ENCODE results near the gene RARA. TPM values are rescaled to one million over a fixed set of nuclear protein-coding genes. Genes with fewer than 3 reads are reported as not detected.

Gene RARA
- total RNA-seq, 6 donors from 2014 or later, result 45.7 to 95.6 (median 85.9) TPM

- TF ChIP-seq EP300 (IDR thresholded peaks at IDR 0.05), result no peak
- no peak for TF ChIP-seq POLR2AphosphoS5 (IDR thresholded peaks at IDR 0.05)
- TF ChIP-seq CTCF (IDR thresholded peaks at IDR 0.05), result peak in 1 of 6 experiments; percentile 11
- Histone ChIP-seq H3K9me3 (no peaks in the 10 kb centered on the region), H3K4me1 (peaks cover 15 to 39% (median 25%) of the 10 kb centered on the region in 4 donors), H3K36me3 (no peaks in the 10 kb centered on the region), H3K4me3 (peak overlapping the region; percentile 19 to 75 (median 66)), H3K27ac (peak overlapping the region in 3 of 4 donors; percentile 40 to 76 (median 57)), H3K27me3 (no peaks in the 10 kb centered on the region)
- DNase-seq (peak in 1 of 2 donors; percentile 90), ATAC-seq (ENCODE audit: low FRiP score in 2 of 2) (peak in 1 of 2 donors; percentile 30)
- 5% methylated on average over 51 of the region's 91 CpGs; no CpG with 5 or more reads in 1 of the 2 donors for WGBS, 2 donors
Measured at GRCh38 chr17:40363111-40363827, 54.3 kb downstream of the RARA start.

GRCh38 chr17:40364121-40364861, 55.3 kb downstream of the RARA start, which contains the start of gene GJD3:
GJD3 (minus strand) TSS chr17:40364737; CDS start chr17:40363815, 922 bp downstream.
- Histone ChIP-seq H3K4me1 (peaks cover 8 to 29% (median 19%) of the 10 kb centered on the region in 4 donors), H3K4me3 (peak within 1 kb of the TSS; percentile 19 to 75 (median 66)), H3K27me3 (no peaks in the 10 kb centered on the region), H3K36me3 (no peaks in the 10 kb centered on the region), H3K9me3 (no peaks in the 10 kb centered on the region), H3K27ac (peak within 1 kb of the TSS; percentile 36 to 76 (median 52))
- ATAC-seq (ENCODE audit: low FRiP score in 2 of 2) (peak in 1 of 2 donors; percentile 12), DNase-seq (no peak)
- 47 to 59% methylated on average over 18 to 22 of the region's 22 CpGs for WGBS, 2 donors
- TF ChIP-seq EP300 (IDR thresholded peaks at IDR 0.05), result no peak
- no peak for TF ChIP-seq POLR2A (IDR thresholded peaks at IDR 0.05)
- no peak for TF ChIP-seq CTCF (IDR thresholded peaks at IDR 0.05)
- TF ChIP-seq POLR2AphosphoS5 (IDR thresholded peaks at IDR 0.05), result no peak

GRCh38 chr17:40364906-40365305, 55.9 kb downstream of the RARA start:
- peaks cover 8 to 26% (median 19%) of the 10 kb centered on the region in 4 donors for H3K4me1 ChIP-seq
- peak overlapping the region in 3 of 4 donors; percentile 47 to 76 (median 48) for H3K27ac ChIP-seq
- H3K9me3 ChIP-seq, result no peaks in the 10 kb centered on the region
- no peak for TF ChIP-seq CTCF (IDR thresholded peaks at IDR 0.05)
- no peak for TF ChIP-seq POLR2AphosphoS5 (IDR thresholded peaks at IDR 0.05)
- TF ChIP-seq POLR2A (IDR thresholded peaks at IDR 0.05), result no peak
- no peak for TF ChIP-seq EP300 (IDR thresholded peaks at IDR 0.05)
- no peaks in the 10 kb centered on the region for H3K36me3 ChIP-seq
- H3K4me3 ChIP-seq, result peak overlapping the region in 2 of 4 donors; percentile 66 to 75
- no peaks in the 10 kb centered on the region for H3K27me3 ChIP-seq
- DNase-seq (no peak), ATAC-seq (ENCODE audit: low FRiP score in 2 of 2) (no peak)
- 83 to 90% methylated on average over 8 to 9 of the region's 9 CpGs for WGBS, 2 donors

GRCh38 chr17:40366076-40366860, 57.3 kb downstream of the RARA start:
- Histone ChIP-seq H3K4me3 (no peak overlapping the region), H3K4me1 (peaks cover 8 to 26% (median 19%) of the 10 kb centered on the region in 4 donors), H3K36me3 (no peaks in the 10 kb centered on the region), H3K27me3 (no peaks in the 10 kb centered on the region), H3K27ac (no peak overlapping the region), H3K9me3 (no peaks in the 10 kb centered on the region)
- DNase-seq (no peak), ATAC-seq (ENCODE audit: low FRiP score in 2 of 2) (no peak)
- TF ChIP-seq EP300 (IDR thresholded peaks at IDR 0.05) (no peak), POLR2A (IDR thresholded peaks at IDR 0.05) (no peak), POLR2AphosphoS5 (IDR thresholded peaks at IDR 0.05) (no peak), CTCF (IDR thresholded peaks at IDR 0.05) (no peak)
- WGBS, 2 donors, result 91 to 97% methylated on average over 10 to 18 of the region's 18 CpGs

All from upper lobe of left lung (tissue), 6 donors.